Fibroblast of mammary gland (primary cell): ENCODE data around the gene FBXW11.

Experiments
- DNase-seq: peaks from one replicate; pipeline ENCODE4 v3.0.0-alpha.2; 2010; ENCODE audit warnings: low read depth
- H3K4me3 ChIP-seq: 2 replicates; pipeline ENCODE4 v1.5.1; 2011; ENCODE audit warnings: low read depth, mild to moderate bottlenecking, low read length, moderate library complexity; ENCODE audit not compliant: control insufficient read depth
- TF ChIP-seq, protein P1 (sequence below): conservative IDR thresholded peaks from 2 replicates; pipeline ENCODE4 v1.5.1; 2011; ENCODE audit warnings: low read depth, low read length, inconsistent platforms; ENCODE audit not compliant: control insufficient read depth, insufficient read depth

FBXW11 gene

DNA sequence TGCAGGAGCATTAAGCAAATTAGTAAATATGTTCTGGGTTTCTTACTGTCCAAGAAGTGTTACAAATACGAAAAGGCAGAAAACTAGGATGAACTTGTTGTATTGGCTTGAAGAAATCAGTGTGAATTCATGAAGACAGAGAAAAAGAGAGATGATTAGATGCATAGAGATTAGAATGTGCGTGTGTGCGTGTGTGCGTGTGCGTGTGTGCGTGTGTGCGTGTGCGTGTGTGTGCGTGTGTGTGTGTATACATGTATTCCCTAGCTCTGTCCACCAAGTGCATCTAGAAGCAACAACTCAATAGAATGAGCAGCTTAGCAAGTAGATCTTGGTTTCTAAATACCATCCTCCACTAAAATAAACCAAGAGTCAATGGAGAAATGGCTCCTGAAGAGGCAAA lies 179.3 kb downstream of the FBXW11 start:
- TF ChIP-seq, protein P1, sequence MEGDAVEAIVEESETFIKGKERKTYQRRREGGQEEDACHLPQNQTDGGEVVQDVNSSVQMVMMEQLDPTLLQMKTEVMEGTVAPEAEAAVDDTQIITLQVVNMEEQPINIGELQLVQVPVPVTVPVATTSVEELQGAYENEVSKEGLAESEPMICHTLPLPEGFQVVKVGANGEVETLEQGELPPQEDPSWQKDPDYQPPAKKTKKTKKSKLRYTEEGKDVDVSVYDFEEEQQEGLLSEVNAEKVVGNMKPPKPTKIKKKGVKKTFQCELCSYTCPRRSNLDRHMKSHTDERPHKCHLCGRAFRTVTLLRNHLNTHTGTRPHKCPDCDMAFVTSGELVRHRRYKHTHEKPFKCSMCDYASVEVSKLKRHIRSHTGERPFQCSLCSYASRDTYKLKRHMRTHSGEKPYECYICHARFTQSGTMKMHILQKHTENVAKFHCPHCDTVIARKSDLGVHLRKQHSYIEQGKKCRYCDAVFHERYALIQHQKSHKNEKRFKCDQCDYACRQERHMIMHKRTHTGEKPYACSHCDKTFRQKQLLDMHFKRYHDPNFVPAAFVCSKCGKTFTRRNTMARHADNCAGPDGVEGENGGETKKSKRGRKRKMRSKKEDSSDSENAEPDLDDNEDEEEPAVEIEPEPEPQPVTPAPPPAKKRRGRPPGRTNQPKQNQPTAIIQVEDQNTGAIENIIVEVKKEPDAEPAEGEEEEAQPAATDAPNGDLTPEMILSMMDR: no peak

DNA sequence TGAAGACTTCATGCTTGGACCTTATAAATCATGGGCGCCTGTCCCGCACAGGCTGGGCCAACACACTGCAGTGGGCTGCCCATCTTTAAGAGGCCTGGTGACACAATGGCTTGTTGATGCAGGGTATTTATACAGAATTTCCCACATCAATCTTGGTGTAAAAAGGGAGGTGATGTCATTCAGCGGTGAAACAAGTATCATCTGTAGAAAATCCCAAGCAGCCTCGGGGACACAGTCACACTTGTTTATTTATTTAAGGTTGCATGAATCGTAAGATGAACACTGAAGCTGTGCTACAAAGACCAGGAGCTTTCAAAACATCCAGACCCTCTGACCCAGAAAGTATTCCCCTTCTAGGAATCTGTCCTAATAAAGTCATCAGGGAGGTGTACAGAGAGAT lies 180.3 kb downstream of the FBXW11 start:
- H3K4me3 ChIP-seq: no peak overlapping the region
- DNase-seq: peak; percentile 16
- TF ChIP-seq, protein P1: no peak

More for the DNA sequence above, 179.3 kb downstream of the FBXW11 start:
- no peak for DNase-seq
- no peak overlapping the region for H3K4me3 ChIP-seq

DNA sequence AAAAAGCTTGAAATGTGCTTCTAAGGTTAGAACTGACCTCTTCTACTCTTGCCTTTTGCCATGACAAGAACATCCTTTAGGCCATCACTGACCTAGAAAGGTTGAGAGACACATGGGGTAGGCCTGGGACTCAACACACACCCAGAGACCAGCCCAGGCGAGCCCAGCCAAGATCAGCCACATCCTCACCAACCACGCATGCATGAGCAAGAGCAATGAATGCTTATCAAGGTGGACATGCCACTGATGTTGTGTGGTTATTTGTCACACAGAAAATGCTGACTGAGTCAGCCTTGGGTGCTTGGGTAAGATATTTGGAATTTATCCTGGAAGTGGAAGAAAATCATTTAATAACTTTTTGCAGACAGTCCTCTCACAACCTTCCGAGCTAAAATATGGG lies 181.4 kb downstream of the FBXW11 start:
- H3K4me3 ChIP-seq: no peak overlapping the region
- TF ChIP-seq, protein P1: no peak
- DNase-seq: peak; percentile 11

DNA sequence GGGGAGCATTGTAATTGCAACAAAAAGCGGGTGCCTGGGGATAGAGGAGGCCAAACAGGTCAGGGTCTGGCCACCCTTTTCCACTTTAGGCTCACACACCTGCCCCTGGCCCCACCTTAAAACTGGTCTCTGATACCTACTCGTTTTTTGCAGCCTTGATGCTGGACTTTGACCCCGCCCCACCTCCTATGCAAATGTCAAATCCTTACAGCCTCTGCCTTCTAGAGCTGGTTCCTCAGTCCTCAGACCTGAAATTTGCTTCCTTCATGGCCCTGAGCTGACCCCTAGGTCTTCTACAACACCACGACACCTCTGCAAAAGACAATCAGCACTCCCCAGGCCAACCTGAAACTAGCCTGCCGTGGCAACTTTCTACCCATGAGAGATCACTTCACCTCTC lies 183.2 kb downstream of the FBXW11 start:
- H3K4me3 ChIP-seq: no peak overlapping the region
- no peak for DNase-seq
- TF ChIP-seq, protein P1: no peak

DNA sequence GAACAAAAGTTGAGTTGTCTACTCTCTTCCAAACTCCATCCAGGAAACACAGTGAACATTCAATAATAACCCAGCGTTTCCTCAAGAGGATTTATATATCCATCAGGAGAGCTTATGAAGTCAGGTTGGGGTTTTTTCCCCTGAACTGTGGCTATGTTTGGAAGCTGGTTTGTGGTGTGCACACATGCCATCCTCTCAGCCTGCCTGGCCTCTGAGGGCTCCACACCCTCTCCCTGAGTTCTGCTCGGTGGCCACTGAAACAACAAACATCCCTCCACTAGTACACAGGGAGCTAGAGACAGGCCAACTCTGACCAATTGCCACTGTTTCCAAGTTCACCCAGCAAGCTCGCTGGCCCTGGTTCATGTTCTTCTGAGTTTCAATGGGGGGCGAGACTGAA lies 185.2 kb downstream of the FBXW11 start:
- DNase-seq: no peak
- TF ChIP-seq, protein P1: no peak

DNA sequence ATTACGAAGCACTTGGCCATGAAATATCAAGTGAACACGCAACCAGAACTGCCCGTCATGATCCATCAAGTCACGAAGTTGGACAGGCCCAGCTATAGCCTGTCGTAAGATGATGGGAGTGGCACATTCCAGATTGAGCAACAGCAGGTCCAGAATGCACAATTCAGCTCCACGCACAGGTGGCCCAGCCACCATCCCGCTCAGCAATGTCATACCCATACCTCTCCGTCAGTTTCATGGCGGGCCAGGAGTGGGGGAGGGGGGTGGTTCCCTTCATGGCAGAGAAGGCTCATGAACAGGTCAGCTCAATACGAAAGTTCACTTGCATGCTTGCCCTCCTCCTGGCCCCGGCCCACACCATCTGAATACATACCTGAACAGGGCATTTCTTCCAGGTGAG lies 185.9 kb downstream of the FBXW11 start:
- TF ChIP-seq, protein P1: no peak
- no peak for DNase-seq

More for the DNA sequence above, 185.2 kb downstream of the FBXW11 start:
- no peak overlapping the region for H3K4me3 ChIP-seq

DNA sequence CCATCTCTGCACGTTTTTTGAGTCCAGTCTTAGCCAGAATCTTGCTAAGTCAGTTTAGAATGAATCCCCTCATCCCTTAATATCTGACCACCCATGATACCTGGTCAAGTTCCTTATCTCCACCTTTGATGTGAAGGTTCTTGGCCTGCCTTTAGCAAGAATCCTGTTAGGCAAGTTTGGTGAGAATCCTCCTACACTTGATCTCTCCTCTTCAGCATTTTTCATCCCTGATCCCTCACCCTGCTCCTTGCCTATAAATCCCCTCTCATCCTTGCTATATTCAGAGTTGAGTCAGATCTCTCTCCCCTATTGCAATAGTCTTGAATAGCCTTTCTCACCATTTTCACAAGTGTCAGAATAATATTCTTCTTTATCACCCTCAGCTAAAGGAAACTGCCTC lies 189.8 kb downstream of the FBXW11 start:
- no peak for DNase-seq
- H3K4me3 ChIP-seq: no peak overlapping the region
- TF ChIP-seq, protein P1: no peak

More for the DNA sequence above, 185.9 kb downstream of the FBXW11 start:
- no peak overlapping the region for H3K4me3 ChIP-seq
